ENCODE measurements around the gene C2orf15. TPM values are rescaled to one million over a fixed set of nuclear protein-coding genes. Genes with fewer than 3 reads are reported as not detected.

The C2orf15 gene
- total RNA-seq, 4 donors from 2014 or later = 0.49 to 1.2 (median 0.86) TPM

- peaks cover 0 to 2% (median 0%) of the 10 kb centered on the region in 3 donors for H3K9me3 ChIP-seq
- peaks cover 5 to 21% (median 8%) of the 10 kb centered on the region in 3 donors for H3K4me1 ChIP-seq
- peak overlapping the region; percentile 87 to 98 (median 96) for H3K27ac ChIP-seq
- no peak for DNase-seq
- 24 to 25% methylated on average over 13 of the region's 17 CpGs for WGBS, 2 donors
- no peak for TF ChIP-seq CTCF (IDR thresholded peaks at IDR 0.05)
- TF ChIP-seq POLR2A (IDR thresholded peaks at IDR 0.05) = no peak
- H3K4me3 ChIP-seq = peak overlapping the region; percentile 71 to 96 (median 94)
- intact Hi-C loops (cut with DNase I) = no loop called here
- H3K27me3 ChIP-seq = no peaks in the 10 kb centered on the region
- H3K36me3 ChIP-seq = no peaks in the 10 kb centered on the region
Observed at GRCh38 chr2:99140056-99140859, 1.2 kb upstream of the C2orf15 start.

- no peaks in the 10 kb centered on the region for H3K9me3 ChIP-seq
- DNase-seq = no peak
- peak overlapping the region; percentile 87 to 98 (median 96) for H3K27ac ChIP-seq
- TF ChIP-seq POLR2A (IDR thresholded peaks at IDR 0.05) (peak in 2 of 4 donors; percentile 70 to 93), CTCF (IDR thresholded peaks at IDR 0.05) (no peak)
- H3K4me1 ChIP-seq = peaks cover 5 to 21% (median 8%) of the 10 kb centered on the region in 3 donors
- intact Hi-C loops (cut with DNase I) = no loop called here
- no peaks in the 10 kb centered on the region for H3K36me3 ChIP-seq
- no peaks in the 10 kb centered on the region for H3K27me3 ChIP-seq
- WGBS, 2 donors = 0% methylated on average over 12 to 15 of the region's 21 CpGs
- H3K4me3 ChIP-seq = peak overlapping the region; percentile 71 to 96 (median 94)
Observed at GRCh38 chr2:99140860-99141109, 722 bp upstream of the C2orf15 start.

- H3K9me3 ChIP-seq = no peaks in the 10 kb centered on the region
- DNase-seq = no peak
- no peaks in the 10 kb centered on the region for H3K27me3 ChIP-seq
- no peak overlapping the region for H3K4me3 ChIP-seq
- H3K27ac ChIP-seq = no peak overlapping the region
- TF ChIP-seq POLR2A (IDR thresholded peaks at IDR 0.05) = no peak
- TF ChIP-seq CTCF (IDR thresholded peaks at IDR 0.05) = no peak
- intact Hi-C loops (cut with DNase I) = no loop called here
- no peaks in the 10 kb centered on the region for H3K36me3 ChIP-seq
- 63 to 68% methylated on average over 1 of the region's 1 CpG for WGBS, 2 donors
- H3K4me1 ChIP-seq = peaks cover 0 to 16% (median 8%) of the 10 kb centered on the region in 3 donors
Observed at GRCh38 chr2:99150706-99151105, 9.2 kb downstream of the C2orf15 start.

- Histone ChIP-seq H3K36me3 (peaks cover 0 to 7% (median 0%) of the 10 kb centered on the region in 3 donors), H3K27ac (no peak overlapping the region), H3K4me1 (peaks cover 0 to 23% (median 15%) of the 10 kb centered on the region in 3 donors), H3K27me3 (no peaks in the 10 kb centered on the region), H3K4me3 (no peak overlapping the region), H3K9me3 (no peaks in the 10 kb centered on the region)
- no peak for TF ChIP-seq POLR2A (IDR thresholded peaks at IDR 0.05)
- TF ChIP-seq CTCF (IDR thresholded peaks at IDR 0.05) = no peak
- DNase-seq = no peak
- WGBS, 2 donors = 90 to 92% methylated on average over 7 of the region's 7 CpGs
- intact Hi-C loops (cut with DNase I) = no loop called here
Observed at GRCh38 chr2:99152199-99152895, 10.8 kb downstream of the C2orf15 start.
